ENCODE data around the gene GPR137.

The GPR137 gene

GRCh38 chr11:64246871-64247728, 38.5 kb upstream of the GPR137 start, which contains the start of gene PPP1R14B:
PPP1R14B (minus strand) TSS chr11:64246943; CDS start chr11:64246673, 270 bp downstream.
- H3K9me3 ChIP-seq (ENCODE audit: insufficient read depth, low read length): no peaks in the 10 kb centered on the region
- H3K4me1 ChIP-seq (ENCODE audit: insufficient read depth, insufficient read length): peaks cover 46% of the 10 kb centered on the region
- H3K27me3 ChIP-seq (ENCODE audit: insufficient read depth, insufficient read length): no peaks in the 10 kb centered on the region
- no peak for DNase-seq (ENCODE audit: low read depth, low spot score)
- H3K36me3 ChIP-seq (ENCODE audit: insufficient read depth, insufficient read length, low read length): peaks cover 34% of the 10 kb centered on the region
- peak within 1 kb of the TSS; percentile 96 for H3K9ac ChIP-seq (ENCODE audit: insufficient read length, low read depth)
- TF ChIP-seq ZNF274 (IDR thresholded peaks at IDR 0.05; ENCODE audit: low read depth, low read length): no peak
- TF ChIP-seq YY1 (IDR thresholded peaks at IDR 0.05; ENCODE audit: insufficient read depth, insufficient read length): peak; percentile 83
- peak within 1 kb of the TSS; percentile 88 for H3K4me3 ChIP-seq (ENCODE audit: insufficient read length, low read depth)

- TF ChIP-seq SUZ12 (IDR thresholded peaks at IDR 0.05; ENCODE audit: extremely low read depth, insufficient read depth, insufficient read length): no peak
- TF ChIP-seq YY1 (IDR thresholded peaks at IDR 0.05; ENCODE audit: insufficient read depth, insufficient read length): no peak
- no peak for TF ChIP-seq ZNF274 (IDR thresholded peaks at IDR 0.05; ENCODE audit: low read depth, low read length)
- Histone ChIP-seq H3K36me3 (ENCODE audit: insufficient read depth, insufficient read length, low read length) (peaks cover 31% of the 10 kb centered on the region), H3K4me3 (ENCODE audit: insufficient read length, low read depth) (peak overlapping the region; percentile 81), H3K27me3 (ENCODE audit: insufficient read depth, insufficient read length) (no peaks in the 10 kb centered on the region), H3K4me1 (ENCODE audit: insufficient read depth, insufficient read length) (peaks cover 47% of the 10 kb centered on the region), H3K9ac (ENCODE audit: insufficient read length, low read depth) (peak overlapping the region; percentile 90), H3K9me3 (ENCODE audit: insufficient read depth, low read length) (no peaks in the 10 kb centered on the region)
- DNase-seq (ENCODE audit: low read depth, low spot score): no peak
Observed at GRCh38 chr11:64247729-64248531, 37.7 kb upstream of the GPR137 start.

GRCh38 chr11:64248578-64248977, 37.1 kb upstream of the GPR137 start:
- Histone ChIP-seq H3K36me3 (ENCODE audit: insufficient read depth, insufficient read length, low read length) (peaks cover 31% of the 10 kb centered on the region), H3K4me3 (ENCODE audit: insufficient read length, low read depth) (no peak overlapping the region), H3K9me3 (ENCODE audit: insufficient read depth, low read length) (no peaks in the 10 kb centered on the region), H3K9ac (ENCODE audit: insufficient read length, low read depth) (peak overlapping the region; percentile 90), H3K4me1 (ENCODE audit: insufficient read depth, insufficient read length) (peaks cover 45% of the 10 kb centered on the region), H3K27me3 (ENCODE audit: insufficient read depth, insufficient read length) (no peaks in the 10 kb centered on the region)
- DNase-seq (ENCODE audit: low read depth, low spot score): no peak
- TF ChIP-seq YY1 (IDR thresholded peaks at IDR 0.05; ENCODE audit: insufficient read depth, insufficient read length): no peak
- TF ChIP-seq SUZ12 (IDR thresholded peaks at IDR 0.05; ENCODE audit: extremely low read depth, insufficient read depth, insufficient read length): no peak
- no peak for TF ChIP-seq ZNF274 (IDR thresholded peaks at IDR 0.05; ENCODE audit: low read depth, low read length)

- H3K36me3 ChIP-seq (ENCODE audit: insufficient read depth, insufficient read length, low read length): peaks cover 30% of the 10 kb centered on the region
- no peak for DNase-seq (ENCODE audit: low read depth, low spot score)
- H3K9ac ChIP-seq (ENCODE audit: insufficient read length, low read depth): peak overlapping the region; percentile 90
- H3K27me3 ChIP-seq (ENCODE audit: insufficient read depth, insufficient read length): no peaks in the 10 kb centered on the region
- TF ChIP-seq ZNF274 (IDR thresholded peaks at IDR 0.05; ENCODE audit: low read depth, low read length) (no peak), YY1 (IDR thresholded peaks at IDR 0.05; ENCODE audit: insufficient read depth, insufficient read length) (no peak)
- H3K4me1 ChIP-seq (ENCODE audit: insufficient read depth, insufficient read length): peaks cover 42% of the 10 kb centered on the region
- H3K9me3 ChIP-seq (ENCODE audit: insufficient read depth, low read length): no peaks in the 10 kb centered on the region
- H3K4me3 ChIP-seq (ENCODE audit: insufficient read length, low read depth): no peak overlapping the region
Observed at GRCh38 chr11:64249038-64249437, 36.6 kb upstream of the GPR137 start.

- Histone ChIP-seq H3K9ac (ENCODE audit: insufficient read length, low read depth) (peak overlapping the region; percentile 90), H3K36me3 (ENCODE audit: insufficient read depth, insufficient read length, low read length) (peaks cover 31% of the 10 kb centered on the region), H3K4me1 (ENCODE audit: insufficient read depth, insufficient read length) (peaks cover 40% of the 10 kb centered on the region), H3K27me3 (ENCODE audit: insufficient read depth, insufficient read length) (no peaks in the 10 kb centered on the region), H3K4me3 (ENCODE audit: insufficient read length, low read depth) (no peak overlapping the region), H3K9me3 (ENCODE audit: insufficient read depth, low read length) (no peaks in the 10 kb centered on the region)
- TF ChIP-seq ZNF274 (IDR thresholded peaks at IDR 0.05; ENCODE audit: low read depth, low read length) (no peak), YY1 (IDR thresholded peaks at IDR 0.05; ENCODE audit: insufficient read depth, insufficient read length) (no peak), SUZ12 (IDR thresholded peaks at IDR 0.05; ENCODE audit: extremely low read depth, insufficient read depth, insufficient read length) (no peak)
- peak; percentile 92 for DNase-seq (ENCODE audit: low read depth, low spot score)
Observed at GRCh38 chr11:64249563-64250414, 35.9 kb upstream of the GPR137 start.

GRCh38 chr11:64250415-64251015, 35.1 kb upstream of the GPR137 start:
- Histone ChIP-seq H3K9ac (ENCODE audit: insufficient read length, low read depth) (peak overlapping the region; percentile 84), H3K9me3 (ENCODE audit: insufficient read depth, low read length) (no peaks in the 10 kb centered on the region), H3K36me3 (ENCODE audit: insufficient read depth, insufficient read length, low read length) (peaks cover 30% of the 10 kb centered on the region), H3K4me1 (ENCODE audit: insufficient read depth, insufficient read length) (peaks cover 38% of the 10 kb centered on the region), H3K4me3 (ENCODE audit: insufficient read length, low read depth) (peak overlapping the region; percentile 65), H3K27me3 (ENCODE audit: insufficient read depth, insufficient read length) (no peaks in the 10 kb centered on the region)
- DNase-seq (ENCODE audit: low read depth, low spot score): no peak
- no peak for TF ChIP-seq ZNF274 (IDR thresholded peaks at IDR 0.05; ENCODE audit: low read depth, low read length)
